Stimulated activated CD4-positive, alpha-beta T cell treated with anti-CD3 and anti-CD28 coated beads, Interleukin-1b, Interleukin-23, amount 100 ng/mL, for 48 hours (primary cell): ENCODE measurements around the gene EPN1.
A peak's percentile ranks its signal among the peaks of the same experiment; 100 is the strongest.

Source experiments
- DNase-seq: peaks from one replicate; pipeline ENCODE4 v3.0.0-alpha.2; 2020

Gene EPN1

DNA sequence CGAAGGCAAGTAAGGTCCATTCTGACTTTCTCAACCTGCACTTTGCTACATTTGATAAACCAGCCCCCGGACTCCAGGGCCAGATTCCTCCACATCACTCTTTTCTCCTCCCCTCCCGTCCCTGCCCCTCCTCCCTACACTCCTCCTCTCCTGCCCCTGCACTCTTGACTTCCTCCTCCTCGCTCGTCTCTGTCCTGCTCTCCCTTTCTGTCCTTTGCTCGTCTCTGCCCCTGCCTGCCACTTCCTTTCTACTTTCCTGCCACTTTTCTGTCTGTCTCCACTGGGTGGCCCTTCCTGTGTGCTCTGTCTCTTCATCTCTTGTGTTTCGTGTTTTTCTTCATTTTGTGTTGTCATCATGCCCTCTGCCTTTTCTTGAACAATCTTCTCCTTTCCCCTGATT lies 13.2 kb upstream of the EPN1 start:
- no peak for DNase-seq

DNA sequence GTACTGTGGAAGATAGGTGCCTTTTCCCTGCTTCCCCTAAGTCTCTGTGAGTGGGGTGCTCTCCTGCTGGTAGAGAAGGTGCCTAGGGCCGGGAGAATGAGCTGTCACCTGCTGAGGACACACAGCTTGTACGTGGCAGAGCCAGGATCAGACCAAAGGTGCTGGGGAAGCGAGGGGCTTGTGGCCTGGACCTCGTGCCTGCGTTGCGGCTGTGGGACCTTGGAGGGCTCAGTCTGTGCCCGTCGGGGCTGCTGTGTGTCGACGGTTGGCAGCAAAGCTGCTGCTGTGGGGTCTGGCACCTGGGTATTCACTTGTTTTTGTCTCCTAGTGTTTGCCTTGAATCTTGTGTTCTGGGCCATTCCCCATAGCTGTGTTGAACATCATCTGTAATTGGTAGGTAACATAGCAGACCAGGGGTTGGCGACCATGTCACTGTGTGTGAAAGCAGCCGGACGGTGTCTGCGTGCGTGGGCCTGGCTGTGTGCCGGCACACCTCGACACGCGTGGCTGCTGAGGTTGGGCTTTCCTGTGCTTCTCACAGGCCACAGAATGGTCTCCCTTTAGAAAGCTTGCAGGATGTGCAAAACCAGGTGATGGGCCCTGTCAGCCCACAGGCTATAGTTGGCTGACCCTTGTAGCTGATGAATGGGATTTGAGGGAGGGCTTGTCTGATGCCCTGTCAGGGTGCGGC lies 11.0 kb upstream of the EPN1 start:
- no peak for DNase-seq

GRCh38 chr19:55666343-55667005 lies 8.6 kb upstream of the EPN1 start:
- DNase-seq = no peak

DNA sequence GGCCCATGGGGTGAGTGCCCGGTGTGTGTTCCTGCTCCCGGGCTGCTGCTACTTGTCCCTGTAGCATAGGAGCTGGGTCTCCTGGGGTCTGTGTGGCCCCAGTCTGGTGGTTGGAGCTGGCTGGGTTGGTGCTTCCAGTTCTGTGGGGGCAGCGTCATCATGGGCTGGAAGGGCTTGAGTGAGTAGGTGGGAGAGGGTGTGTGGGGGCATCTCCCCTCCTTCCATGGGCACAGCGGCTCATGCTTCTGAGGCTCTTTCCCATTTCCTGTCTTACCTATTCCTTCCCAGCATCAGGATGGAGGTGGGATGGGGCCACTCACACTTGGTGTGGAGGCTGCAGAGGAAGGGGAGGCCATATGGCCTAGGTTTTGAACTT lies 8.0 kb upstream of the EPN1 start:
- no peak for DNase-seq

- DNase-seq = no peak
Measured at GRCh38 chr19:55667511-55667910, 7.5 kb upstream of the EPN1 start.

GRCh38 chr19:55667958-55668357 lies 7.1 kb upstream of the EPN1 start:
- no peak for DNase-seq

DNA sequence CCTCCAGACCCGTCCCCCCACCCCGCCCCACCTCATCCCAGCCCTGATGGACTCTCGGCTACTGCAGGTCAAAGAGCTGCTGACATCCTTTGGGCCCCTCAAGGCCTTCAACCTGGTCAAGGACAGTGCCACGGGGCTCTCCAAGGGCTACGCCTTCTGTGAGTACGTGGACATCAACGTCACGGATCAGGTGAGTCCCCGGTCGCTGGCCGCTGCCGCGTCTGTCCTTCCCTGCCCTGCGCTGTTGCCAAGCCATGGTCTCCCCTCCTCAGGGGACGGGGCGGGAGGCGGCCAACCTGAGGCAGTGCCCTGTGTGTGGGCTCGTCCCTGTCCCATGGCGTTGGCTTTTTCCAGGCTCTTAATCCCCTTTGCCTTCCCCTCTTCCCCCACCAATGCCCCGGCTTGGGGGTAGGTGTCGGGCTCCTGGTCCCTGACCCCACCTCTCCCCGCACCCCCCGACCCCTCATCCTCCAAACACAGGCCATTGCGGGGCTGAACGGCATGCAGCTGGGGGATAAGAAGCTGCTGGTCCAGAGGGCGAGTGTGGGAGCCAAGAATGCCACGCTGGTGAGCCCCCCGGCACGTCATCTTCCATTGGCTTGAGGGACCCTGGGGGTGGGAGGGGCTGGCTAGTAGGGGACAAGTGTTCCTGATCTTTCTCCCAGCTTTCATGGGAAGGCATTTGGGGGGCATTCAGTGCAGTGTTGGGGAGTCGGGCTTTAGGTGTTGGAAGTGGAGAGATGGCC lies 6.2 kb upstream of the EPN1 start:
- no peak for DNase-seq

DNA sequence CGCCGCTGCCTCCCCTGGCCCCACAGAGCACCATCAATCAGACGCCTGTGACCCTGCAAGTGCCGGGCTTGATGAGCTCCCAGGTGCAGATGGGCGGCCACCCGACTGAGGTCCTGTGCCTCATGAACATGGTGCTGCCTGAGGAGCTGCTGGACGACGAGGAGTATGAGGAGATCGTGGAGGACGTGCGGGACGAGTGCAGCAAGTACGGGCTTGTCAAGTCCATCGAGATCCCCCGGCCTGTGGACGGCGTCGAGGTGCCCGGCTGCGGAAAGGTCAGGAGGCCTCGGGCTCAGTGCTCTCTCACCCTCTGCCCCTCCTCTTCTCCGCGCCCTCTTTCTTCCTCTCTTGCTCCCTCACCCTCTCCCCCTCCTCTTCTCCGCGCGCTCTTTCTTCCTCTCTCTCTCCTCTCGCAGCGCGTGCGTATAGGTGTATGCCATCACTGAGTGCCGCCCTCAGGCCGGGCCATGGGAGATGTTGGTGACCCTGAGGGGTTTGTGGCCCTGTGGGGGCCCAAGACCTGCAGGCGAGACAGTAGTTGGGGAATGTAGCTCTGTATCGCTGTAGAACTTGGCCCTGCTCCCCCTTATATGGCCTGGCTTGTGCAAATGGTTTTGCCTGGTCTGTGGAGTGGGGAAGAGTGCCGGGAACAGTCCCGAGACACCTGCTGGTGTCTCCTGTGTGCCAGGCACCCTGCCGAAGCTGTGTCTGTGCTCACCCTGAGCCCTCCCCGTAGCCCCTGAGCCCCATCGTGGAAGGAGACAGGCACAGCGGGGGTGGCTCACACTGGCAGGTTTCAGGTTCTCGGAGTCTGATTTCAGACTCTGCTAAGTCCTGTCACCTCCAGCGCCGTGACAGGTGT lies 5.4 kb upstream of the EPN1 start:
- DNase-seq = no peak

DNA sequence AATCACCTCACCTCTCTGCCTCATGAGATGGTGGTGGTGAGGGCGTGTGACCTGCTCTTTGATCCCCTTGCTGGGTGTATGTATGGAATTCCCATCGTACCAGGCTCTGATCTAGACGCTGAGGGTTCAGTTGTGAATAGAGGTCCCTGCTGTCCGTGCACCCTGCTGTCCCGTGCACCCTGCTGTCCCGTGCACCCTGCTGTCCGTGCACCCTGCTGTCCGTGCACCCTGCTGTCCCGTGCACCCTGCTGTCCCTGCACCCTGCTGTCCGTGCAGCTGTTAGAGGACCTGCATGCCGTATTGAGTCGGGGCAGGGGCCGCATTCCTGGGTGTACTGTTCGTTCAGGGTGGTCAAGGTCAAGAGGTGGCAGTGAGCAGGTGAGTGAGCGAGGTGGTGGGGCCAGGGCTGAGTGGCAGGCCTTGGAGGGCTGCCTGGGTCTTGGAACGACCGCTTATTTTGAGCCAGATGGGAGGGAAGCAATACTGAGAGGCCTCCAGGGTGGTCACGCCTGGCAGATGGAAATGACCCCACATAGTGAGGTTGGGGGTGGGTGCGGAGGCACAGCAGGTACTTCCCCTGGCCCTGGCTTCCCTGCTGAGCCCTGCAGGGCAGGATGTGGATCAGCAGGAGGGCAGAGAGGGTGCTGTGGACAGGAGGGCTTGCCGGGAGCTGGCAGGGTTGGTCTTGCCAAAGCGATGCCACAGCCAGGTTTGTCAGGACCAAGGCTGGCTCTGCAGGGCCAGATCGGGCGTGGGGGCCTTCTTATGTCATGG lies 4.6 kb upstream of the EPN1 start:
- DNase-seq = no peak

GRCh38 chr19:55671054-55671378 lies 4.0 kb upstream of the EPN1 start:
- no peak for DNase-seq

GRCh38 chr19:55672418-55672817 lies 2.6 kb upstream of the EPN1 start:
- DNase-seq = no peak

GRCh38 chr19:55673465-55673864 lies 1.6 kb upstream of the EPN1 start:
- no peak for DNase-seq

- DNase-seq = no peak
Measured at GRCh38 chr19:55673889-55674288, 1.1 kb upstream of the EPN1 start.

GRCh38 chr19:55674459-55674840 lies 576 bp upstream of the EPN1 start:
- no peak for DNase-seq

DNA sequence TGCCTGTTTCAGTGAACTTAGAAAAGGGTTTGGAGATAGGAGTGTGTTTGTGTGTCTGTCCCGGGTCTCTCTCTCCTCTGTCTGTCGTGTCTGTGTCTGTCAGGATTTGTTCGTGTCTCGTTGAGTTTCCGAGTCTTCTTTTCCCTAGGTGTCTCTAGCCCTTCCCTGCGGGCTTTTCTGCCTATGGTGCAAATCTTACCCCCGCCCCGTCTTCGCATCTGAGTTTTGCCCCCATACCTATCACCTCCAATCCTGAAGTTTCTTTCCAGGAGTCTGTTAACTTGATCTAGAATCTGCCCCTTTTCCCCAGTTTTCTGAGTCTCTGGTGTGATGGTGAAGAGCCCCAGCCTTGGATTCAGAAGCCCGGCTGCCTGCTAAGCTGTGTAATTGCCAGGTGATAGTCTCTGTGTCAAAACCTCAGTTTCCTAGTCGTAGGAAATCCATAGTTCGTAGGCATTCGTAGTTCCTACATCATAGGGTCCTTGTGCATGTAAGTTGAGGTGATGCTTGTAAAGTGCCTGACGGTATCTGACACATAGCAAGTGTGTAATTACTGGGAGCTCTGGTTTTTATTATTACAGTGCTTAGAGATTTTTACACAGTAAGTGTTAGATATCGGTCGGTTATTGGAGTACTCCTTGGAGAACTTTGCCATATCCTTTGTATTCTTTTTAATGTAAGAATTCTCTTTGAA lies 782 bp downstream of the EPN1 start:
- no peak for DNase-seq

GRCh38 chr19:55676383-55676782 lies 1.4 kb downstream of the EPN1 start:
- no peak for DNase-seq

DNA sequence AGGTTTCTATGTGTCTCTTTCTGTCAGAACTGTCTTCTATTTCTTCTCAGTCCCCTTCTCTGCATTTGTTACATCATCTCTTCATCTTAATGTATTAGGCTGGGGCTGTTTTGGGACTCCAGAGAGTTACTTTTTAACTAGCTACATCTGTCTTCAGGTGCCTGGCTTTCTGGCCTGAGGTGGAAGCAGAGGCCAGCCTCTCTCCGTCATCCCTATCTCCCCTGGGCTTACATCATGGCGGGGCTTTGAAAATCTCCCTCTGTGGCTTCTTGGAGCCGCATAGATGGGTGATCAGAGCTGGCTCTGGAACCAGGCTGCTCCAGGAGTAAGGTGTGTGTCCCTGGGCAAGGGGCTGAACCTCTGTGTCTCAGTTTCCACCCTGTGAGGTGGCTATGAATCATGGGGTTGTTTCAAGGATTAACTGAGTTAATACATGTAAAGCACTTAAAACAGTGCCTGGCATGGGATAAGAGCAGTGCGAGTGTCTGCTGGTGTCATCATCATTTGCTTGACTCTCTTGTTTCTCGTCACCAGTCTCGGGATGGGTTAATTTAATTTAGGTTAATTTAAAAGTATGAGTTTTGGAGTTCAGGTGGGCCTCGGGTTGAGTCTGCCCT lies 2.0 kb downstream of the EPN1 start:
- peak; percentile 23 for DNase-seq

GRCh38 chr19:55677572-55678028 lies 2.6 kb downstream of the EPN1 start:
- no peak for DNase-seq

GRCh38 chr19:55678121-55678671 lies 3.2 kb downstream of the EPN1 start:
- no peak for DNase-seq

DNA sequence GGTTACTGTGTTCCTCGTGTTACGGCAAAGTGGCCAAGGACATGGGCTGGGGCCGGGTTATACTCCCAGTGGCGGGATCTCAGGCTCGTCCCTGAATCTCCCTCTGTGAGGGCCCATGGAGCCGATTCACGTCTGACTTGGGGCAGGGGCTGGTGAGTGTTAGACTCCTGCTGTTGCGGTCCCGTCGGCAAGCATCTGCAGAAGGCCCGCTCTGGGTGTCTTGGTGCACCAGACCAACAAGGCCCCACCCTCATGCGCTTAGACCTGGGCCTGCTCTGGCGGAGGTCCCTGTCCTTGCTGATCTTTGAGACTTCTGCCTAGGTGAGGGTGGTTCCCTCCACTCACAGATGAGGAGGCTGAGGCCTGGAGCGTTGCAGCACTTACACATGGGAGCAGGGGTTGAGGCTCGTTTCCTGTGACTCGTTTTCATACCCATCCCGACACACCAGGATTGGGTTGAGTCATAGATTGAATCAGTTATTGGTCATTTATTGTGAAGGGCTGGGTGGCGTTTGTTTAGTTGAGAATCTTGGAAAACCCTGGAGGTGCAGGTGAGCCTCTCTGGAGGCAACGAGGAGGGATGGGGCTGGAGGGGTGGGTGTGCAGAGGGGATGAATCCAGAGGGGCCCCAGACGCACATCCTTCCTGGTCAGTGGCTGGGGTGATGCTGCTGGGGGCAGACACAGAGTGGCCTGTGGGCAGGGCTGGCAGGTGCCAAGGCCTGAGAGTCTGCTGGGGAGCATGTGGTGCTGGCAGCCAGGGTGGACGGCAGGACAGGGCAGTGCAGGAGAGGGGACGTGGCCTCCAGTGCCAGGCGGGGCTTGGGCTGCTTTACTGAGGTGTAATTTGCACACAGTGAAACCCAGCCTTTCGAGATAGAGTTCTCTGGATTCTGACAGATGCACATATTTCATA lies 4.6 kb downstream of the EPN1 start:
- DNase-seq = peak; percentile 42
